H9 (cell line): ENCODE results near the gene ARFGAP2. TPM values are rescaled to one million over a fixed set of nuclear protein-coding genes. Genes with fewer than 3 reads are reported as not detected.

ENCODE experiments used
- DNase-seq: peaks from one replicate; pipeline ENCODE4 v3.0.0-alpha.2; 2017
- H2AFZ ChIP-seq: one replicate; pipeline ENCODE4 v1.6.1; 2013; ENCODE audit warnings: mild to moderate bottlenecking, low read length, control low read depth, moderate library complexity
- H2AK5ac ChIP-seq: 2 replicates; pipeline ENCODE4 v1.6.1; 2013; ENCODE audit warnings: low read length, control low read depth, mixed read lengths; ENCODE audit not compliant: insufficient read length
- H2BK120ac ChIP-seq: one replicate; pipeline ENCODE4 v1.6.1; 2013; ENCODE audit warnings: low read depth, mild to moderate bottlenecking, low read length, control low read depth, inconsistent platforms; ENCODE audit not compliant: poor library complexity, severe bottlenecking
- H2BK12ac ChIP-seq: 2 replicates; pipeline ENCODE4 v1.6.1; 2013; ENCODE audit warnings: low read length, control low read depth, mixed read lengths, low read depth; ENCODE audit not compliant: insufficient read length
- H2BK15ac ChIP-seq: 2 replicates; pipeline ENCODE4 v1.6.1; 2013; ENCODE audit warnings: low read depth, low read length, control low read depth
- H2BK20ac ChIP-seq: one replicate; pipeline ENCODE4 v1.6.1; 2013; ENCODE audit warnings: low read depth, mild to moderate bottlenecking, low read length, control low read depth, inconsistent platforms; ENCODE audit not compliant: poor library complexity, severe bottlenecking
- H2BK5ac ChIP-seq: 2 replicates; pipeline ENCODE4 v1.6.1; 2013; ENCODE audit warnings: low read length, control low read depth, mixed read lengths; ENCODE audit not compliant: insufficient read length
- H3K14ac ChIP-seq: 2 replicates; pipeline ENCODE4 v1.6.1; 2013; ENCODE audit warnings: low read length, control low read depth; ENCODE audit not compliant: insufficient read depth
- H3K18ac ChIP-seq: 2 replicates; pipeline ENCODE4 v1.6.1; 2013; ENCODE audit warnings: low read depth, mild to moderate bottlenecking, mixed read lengths, low read length, control low read depth; ENCODE audit not compliant: insufficient read length
- H3K23ac ChIP-seq: 2 replicates; pipeline ENCODE4 v1.6.1; 2013; ENCODE audit warnings: low read length, control low read depth, mixed read lengths, low read depth; ENCODE audit not compliant: insufficient read length
- H3K23me2 ChIP-seq: 2 replicates; pipeline ENCODE4 v1.6.1; 2013; ENCODE audit warnings: low read depth, mild to moderate bottlenecking, mixed read lengths, low read length, control low read depth; ENCODE audit not compliant: insufficient read length, poor library complexity, severe bottlenecking
- H3K27ac ChIP-seq: 2 replicates; pipeline ENCODE4 v1.5.1; 2013; ENCODE audit warnings: low read length, control low read depth, mixed read lengths, low read depth; ENCODE audit not compliant: insufficient read length
- H3K27me3 ChIP-seq: 2 replicates; pipeline ENCODE4 v1.6.1; 2013; ENCODE audit warnings: low read length, control low read depth, inconsistent platforms; ENCODE audit not compliant: insufficient read depth
- H3K4ac ChIP-seq: 2 replicates; pipeline ENCODE4 v1.6.1; 2013; ENCODE audit warnings: low read depth, mild to moderate bottlenecking, control low read depth, inconsistent platforms, low read length, moderate library complexity
- H3K4me1 ChIP-seq: 2 replicates; pipeline ENCODE4 v1.6.1; 2013; ENCODE audit warnings: low read length, control low read depth, inconsistent platforms; ENCODE audit not compliant: insufficient read depth
- H3K4me2 ChIP-seq: 2 replicates; pipeline ENCODE4 v1.6.1; 2013; ENCODE audit warnings: low read length, control low read depth, mixed read lengths; ENCODE audit not compliant: insufficient read length, insufficient read depth
- H3K56ac ChIP-seq: 2 replicates; pipeline ENCODE4 v1.6.1; 2013; ENCODE audit warnings: low read depth, mild to moderate bottlenecking, mixed read lengths, low read length, control low read depth; ENCODE audit not compliant: insufficient read length
- H3K79me1 ChIP-seq: 2 replicates; pipeline ENCODE4 v1.6.1; 2013; ENCODE audit warnings: low read depth, mild to moderate bottlenecking, moderate library complexity, low read length, control low read depth, inconsistent platforms; ENCODE audit not compliant: insufficient read depth, poor library complexity, severe bottlenecking
- H3K79me2 ChIP-seq: 2 replicates; pipeline ENCODE4 v1.6.1; 2013; ENCODE audit warnings: low read length, control low read depth, inconsistent platforms; ENCODE audit not compliant: insufficient read depth
- H3K9ac ChIP-seq: 2 replicates; pipeline ENCODE4 v1.6.1; 2013; ENCODE audit warnings: low read length, control low read depth, mixed read lengths; ENCODE audit not compliant: insufficient read length; ENCODE audit errors: extremely low read depth
- H3K9me3 ChIP-seq: one replicate; pipeline ENCODE4 v1.6.1; 2013; ENCODE audit warnings: low read depth, low read length, inconsistent platforms; ENCODE audit not compliant: control insufficient read depth
- H3T11ph ChIP-seq: one replicate; pipeline ENCODE4 v1.6.1; 2013; ENCODE audit warnings: mild to moderate bottlenecking, low read length, control low read depth, inconsistent platforms
- H4K20me1 ChIP-seq: one replicate; pipeline ENCODE4 v1.6.1; 2013; ENCODE audit not compliant: control insufficient read depth, insufficient read length, insufficient read depth
- H4K5ac ChIP-seq: 2 replicates; pipeline ENCODE4 v1.6.1; 2013; ENCODE audit warnings: low read depth, mild to moderate bottlenecking, mixed read lengths, low read length, control low read depth; ENCODE audit not compliant: insufficient read length
- H4K8ac ChIP-seq: replicated peaks from 2 replicates; pipeline ENCODE4 v1.6.1; 2013; ENCODE audit warnings: low read length, control low read depth, mixed read lengths, low read depth; ENCODE audit not compliant: insufficient read length
- H4K91ac ChIP-seq: 2 replicates; pipeline ENCODE4 v1.6.1; 2013; ENCODE audit warnings: low read depth, mild to moderate bottlenecking, moderate library complexity, mixed read lengths, low read length, control low read depth; ENCODE audit not compliant: insufficient read length
- H3K27ac Mint-ChIP-seq, 3 experiments: 2 replicates in 2 of 3; 3 replicates in 1 of 3; pipeline ENCODE4 v1.8.0; 2020 to 2021; ENCODE audit warnings: mixed read lengths in 3 of 3, mild to moderate bottlenecking in 1 of 3, moderate library complexity in 1 of 3
- H3K27me3 Mint-ChIP-seq: 2 replicates; pipeline ENCODE4 v1.8.0; 2021; ENCODE audit warnings: low read depth, mild to moderate bottlenecking, moderate library complexity, mixed read lengths
- H3K36me3 Mint-ChIP-seq, 3 experiments: 2 replicates in 2 of 3; 3 replicates in 1 of 3; pipeline ENCODE4 v1.8.0; 2020 to 2021; ENCODE audit warnings: low read depth in 3 of 3, mixed read lengths in 3 of 3; ENCODE audit not compliant: insufficient read depth in 1 of 3
- H3K4me1 Mint-ChIP-seq, 2 experiments: 2 replicates each; pipeline ENCODE4 v1.8.0; 2020; ENCODE audit warnings: mixed read lengths in 2 of 2
- H3K4me3 Mint-ChIP-seq, 2 experiments: 2 replicates in 1 of 2; 3 replicates in 1 of 2; pipeline ENCODE4 v1.8.0; 2020 to 2021; ENCODE audit warnings: mild to moderate bottlenecking in 2 of 2, mixed read lengths in 2 of 2, moderate library complexity in 1 of 2
- H3K9me3 Mint-ChIP-seq, 2 experiments: 2 replicates in 1 of 2; 3 replicates in 1 of 2; pipeline ENCODE4 v1.8.0; 2020; ENCODE audit warnings: mild to moderate bottlenecking in 2 of 2, mixed read lengths in 2 of 2, moderate library complexity in 1 of 2
- WGBS: extraction: QIAGEN DNeasy Blood & Tissue Kit; methylation state at CpG from one replicate; pipeline ENCODE4 v1.1.7; 2013; ENCODE audit warnings: missing lambda C conversion rate, low lambda C conversion rate, mixed read lengths; ENCODE audit not compliant: insufficient read length; ENCODE audit errors: extremely low coverage; 5-methylcytosine and 5-hydroxymethylcytosine counted together
- total RNA-seq: library from RNA; stranded (reverse); gene quantifications from 2 replicates; pipeline ENCODE4 v1.2.1, GENCODE V29; 2021
- TF ChIP-seq, protein P1 (sequence below): fragments of 200-600 bp; sonication (generic); conservative IDR thresholded peaks from 3 replicates; pipeline ENCODE4 v1.8.0; 2021; ENCODE audit warnings: antibody characterized with exemption, mild to moderate bottlenecking

Gene ARFGAP2
- total RNA-seq, 1 experiment from 2014 or later: 72.3 TPM

- Histone ChIP-seq H3K4me1 (no peaks in the 10 kb centered on the region; the same call in 1 of the 2 replicates), H3K14ac (peak overlapping the region; percentile 97), H3K4me2 (peak overlapping the region; percentile 90), H3T11ph (peak overlapping the region; percentile 30), H2BK20ac (no peak overlapping the region), H2BK120ac (peak overlapping the region; percentile 96), H3K23me2 (peaks cover 20% of the 10 kb centered on the region), H3K9me3 (no peaks in the 10 kb centered on the region), H2BK12ac (no peak overlapping the region), H3K18ac (peak overlapping the region; percentile 94), H3K27me3 (no peaks in the 10 kb centered on the region), H4K8ac (no peak overlapping the region), H3K79me2 (peaks cover 2% of the 10 kb centered on the region; the same call in 1 of the 2 replicates), H3K56ac (peak overlapping the region; percentile 90), H3K9ac (peak overlapping the region; percentile 98), H3K79me1 (no peaks in the 10 kb centered on the region), H3K4ac (peak overlapping the region; percentile 24; the same call in 1 of the 2 replicates), H2AK5ac (no peak overlapping the region), H4K91ac (peak overlapping the region; percentile 90), H4K20me1 (no peaks in the 10 kb centered on the region), H3K23ac (no peak overlapping the region), H2AFZ (no peak overlapping the region), H2BK15ac (no peak overlapping the region), H4K5ac (peak overlapping the region; percentile 72), H2BK5ac (peak overlapping the region; percentile 94), H3K27ac (peak overlapping the region; percentile 80)
- Mint-ChIP-seq H3K36me3 (peaks cover 0 to 29% (median 21%) of the 10 kb centered on the region in 3 experiments; a peak in 5 of 7 replicates), H3K9me3 (no peaks in the 10 kb centered on the region), H3K27ac (peak overlapping the region; percentile 98 to 100 (median 99); a peak in 5 of 7 replicates), H3K4me1 (peaks cover 28 to 29% of the 10 kb centered on the region in 2 experiments), H3K27me3 (no peaks in the 10 kb centered on the region), H3K4me3 (peak overlapping the region; percentile 85 to 90)
- TF ChIP-seq, protein P1, sequence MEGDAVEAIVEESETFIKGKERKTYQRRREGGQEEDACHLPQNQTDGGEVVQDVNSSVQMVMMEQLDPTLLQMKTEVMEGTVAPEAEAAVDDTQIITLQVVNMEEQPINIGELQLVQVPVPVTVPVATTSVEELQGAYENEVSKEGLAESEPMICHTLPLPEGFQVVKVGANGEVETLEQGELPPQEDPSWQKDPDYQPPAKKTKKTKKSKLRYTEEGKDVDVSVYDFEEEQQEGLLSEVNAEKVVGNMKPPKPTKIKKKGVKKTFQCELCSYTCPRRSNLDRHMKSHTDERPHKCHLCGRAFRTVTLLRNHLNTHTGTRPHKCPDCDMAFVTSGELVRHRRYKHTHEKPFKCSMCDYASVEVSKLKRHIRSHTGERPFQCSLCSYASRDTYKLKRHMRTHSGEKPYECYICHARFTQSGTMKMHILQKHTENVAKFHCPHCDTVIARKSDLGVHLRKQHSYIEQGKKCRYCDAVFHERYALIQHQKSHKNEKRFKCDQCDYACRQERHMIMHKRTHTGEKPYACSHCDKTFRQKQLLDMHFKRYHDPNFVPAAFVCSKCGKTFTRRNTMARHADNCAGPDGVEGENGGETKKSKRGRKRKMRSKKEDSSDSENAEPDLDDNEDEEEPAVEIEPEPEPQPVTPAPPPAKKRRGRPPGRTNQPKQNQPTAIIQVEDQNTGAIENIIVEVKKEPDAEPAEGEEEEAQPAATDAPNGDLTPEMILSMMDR: no peak
- DNase-seq: no peak
- no CpG with 5 or more reads among the region's 15 CpGs for WGBS
These were observed 38.8 kb upstream of the ARFGAP2 start for GRCh38 chr11:47215366-47215910.
